K562 (cell line): ENCODE data around the gene DLX6. TPM values are rescaled to one million over a fixed set of nuclear protein-coding genes. Genes with fewer than 3 reads are reported as not detected.

Experiments used
- ATAC-seq: fragments of 200-7000 bp; cut with Tn5 transposase; 3 replicates; pipeline ENCODE4 v1.9.1; 2020; ENCODE audit warnings: moderate library complexity
- BruUV-seq: library from RNA; stranded (reverse); fragments of 400-500 nt; replicated peaks from 2 replicates; lab custom pipeline; 2021; lab: Mats Ljungman, UMichigan
- CTCF ChIA-PET: fragments of 300-600 bp; formaldehyde crosslinking; extraction: SDS; loops from one replicate; lab custom pipeline; 2021; ENCODE audit warnings: low intra/inter-chr PET ratio; lab: Yijun Ruan, JAX
- POLR2A ChIA-PET: fragments of 300-600, 350-650 bp; sonication (Branson Sonifier 250); formaldehyde crosslinking; extraction: SDS; loops from one replicate; lab custom pipeline; 2021; ENCODE audit warnings: antibody characterized with exemption, inconsistent platforms; lab: Yijun Ruan, JAX
- DNase-seq, 4 experiments: peaks; one replicate each; pipeline versions ENCODE4 v3.0.0 to v3.0.0-alpha.2; 2011 to 2018; ENCODE audit warnings: low spot score in 3 of 4, mixed read lengths in 3 of 4; ENCODE audit errors: extremely low read depth in 1 of 4
- FAIRE-seq: peaks from 2 replicates; lab custom pipeline; 2011; peaks lifted over from hg19 to GRCh38; lab: Jason Lieb, UNC
- H2AFZ ChIP-seq: 2 replicates; pipeline ENCODE4 v1.6.0; 2011; ENCODE audit warnings: low read depth, low read length, control low read depth, inconsistent platforms
- H3K27ac ChIP-seq: fragments of 200-600 bp; 3 replicates; pipeline ENCODE4 v1.8.0; 2011; ENCODE audit warnings: low read depth, mild to moderate bottlenecking, control low read depth, inconsistent platforms, low read length, moderate library complexity, mixed read lengths; ENCODE audit errors: extremely low read depth
- H3K27me3 ChIP-seq, 2 experiments: fragments of 300-600 bp in 1 of 2; 2 replicates in 1 of 2; 3 replicates in 1 of 2; pipeline versions ENCODE4 v1.6.0 to v1.8.0; 2011; ENCODE audit warnings: inconsistent platforms in 2 of 2, low read length in 2 of 2, mild to moderate bottlenecking in 1 of 2, mixed read lengths in 1 of 2, moderate library complexity in 1 of 2; ENCODE audit not compliant: control insufficient read depth in 2 of 2, insufficient read depth in 2 of 2
- H3K36me3 ChIP-seq: fragments of 300-600 bp; 3 replicates; pipeline ENCODE4 v1.8.0; 2011; ENCODE audit warnings: mild to moderate bottlenecking, low read length, inconsistent platforms; ENCODE audit not compliant: control insufficient read depth, insufficient read depth
- H3K4me1 ChIP-seq, 2 experiments: fragments of 200-600 bp in 1 of 2; replicated peaks in 1 of 2; 2 replicates in 1 of 2; 3 replicates in 1 of 2; pipeline versions ENCODE4 v1.5.1 to v1.8.0; 2011; ENCODE audit warnings: inconsistent platforms in 2 of 2, low read length in 2 of 2, mild to moderate bottlenecking in 1 of 2, mixed read lengths in 1 of 2, moderate library complexity in 1 of 2; ENCODE audit not compliant: control insufficient read depth in 2 of 2, insufficient read depth in 2 of 2
- H3K4me2 ChIP-seq: 2 replicates; pipeline ENCODE4 v1.6.1; 2011; ENCODE audit warnings: low read length, control low read depth, inconsistent platforms, mixed read lengths; ENCODE audit not compliant: insufficient read depth
- H3K4me3 ChIP-seq: fragments of 200-600 bp; sonication (generic), shearing (Covaris generic); 2 replicates; pipeline ENCODE4 v1.5.1; 2016; ENCODE audit warnings: control low read depth, inconsistent platforms
- H3K79me2 ChIP-seq: fragments of 200-600 bp; 3 replicates; pipeline ENCODE4 v1.8.0; 2011; ENCODE audit warnings: low read length, inconsistent platforms; ENCODE audit not compliant: control insufficient read depth, insufficient read depth
- H3K9ac ChIP-seq, 2 experiments: 2 replicates each; pipeline versions ENCODE4 v1.6.0 to v1.6.1; 2011; ENCODE audit warnings: low read depth in 2 of 2, low read length in 2 of 2, control low read depth in 1 of 2, inconsistent platforms in 1 of 2, mild to moderate bottlenecking in 1 of 2, mixed read lengths in 1 of 2; ENCODE audit not compliant: insufficient read depth in 1 of 2
- H3K9me1 ChIP-seq: one replicate; pipeline ENCODE4 v1.6.0; 2011; ENCODE audit warnings: inconsistent platforms, mild to moderate bottlenecking, low read length, moderate library complexity; ENCODE audit not compliant: control insufficient read depth, insufficient read depth
- H3K9me3 ChIP-seq: replicated peaks from 2 replicates; pipeline ENCODE4 v1.5.1; 2011; ENCODE audit warnings: low read depth, low read length, inconsistent platforms; ENCODE audit not compliant: control insufficient read depth, insufficient read depth
- H4K20me1 ChIP-seq: replicated peaks from 2 replicates; pipeline ENCODE4 v1.6.1; 2011; ENCODE audit warnings: low read length, inconsistent platforms, mixed read lengths; ENCODE audit not compliant: control insufficient read depth, insufficient read depth
- ARNT ChIP-seq, 2 experiments: fragments of 450-650 bp; IDR thresholded peaks; 2 replicates each; pipeline ENCODE4 v1.6.1; 2016; ENCODE audit warnings: mild to moderate bottlenecking in 1 of 2
- BRD4 ChIP-seq: fragments of 200-600 bp; sonication (generic); IDR thresholded peaks from 2 replicates; pipeline ENCODE4 v1.6.1; 2017; ENCODE audit warnings: inconsistent platforms
- CREB5 ChIP-seq: fragments of 250-450 bp; sonication (Bioruptor Pico); IDR thresholded peaks from 2 replicates; pipeline ENCODE4 v1.5.0; 2020; ENCODE audit warnings: mild to moderate bottlenecking
- CREBBP ChIP-seq: IDR thresholded peaks from one replicate; pipeline ENCODE4 v1.6.1; 2012; ENCODE audit warnings: low read depth, mild to moderate bottlenecking, control low read depth, inconsistent platforms, low read length
- GATA2 ChIP-seq: sonication (generic); formaldehyde crosslinking; IDR thresholded peaks from 2 replicates; pipeline ENCODE4 v1.4.0; 2020; ENCODE audit warnings: mild to moderate bottlenecking, missing genetic modification reagents
- HOXB6 ChIP-seq: fragments of 250-450 bp; sonication (Bioruptor Pico); IDR thresholded peaks from 2 replicates; pipeline ENCODE4 v1.5.1; 2022; ENCODE audit warnings: mild to moderate bottlenecking, borderline replicate concordance
- MAX ChIP-seq: sonication (generic); formaldehyde crosslinking; IDR thresholded peaks from 2 replicates; pipeline ENCODE4 v1.9.0; 2022; ENCODE audit warnings: mild to moderate bottlenecking, missing genetic modification reagents
- POU5F1 ChIP-seq: fragments of 150-350 bp; IDR thresholded peaks from 2 replicates; pipeline ENCODE4 v1.6.1; 2014; ENCODE audit warnings: borderline replicate concordance, low read length, low read depth, mild to moderate bottlenecking; ENCODE audit not compliant: partially characterized antibody
- PRMT5 ChIP-seq: sonication (generic); formaldehyde crosslinking; IDR thresholded peaks from 2 replicates; pipeline ENCODE4 v1.5.0; 2020; ENCODE audit warnings: missing genetic modification reagents
- SMAD2 ChIP-seq: fragments of 150-350 bp; IDR thresholded peaks from 2 replicates; pipeline ENCODE4 v1.6.1; 2014; ENCODE audit warnings: low read depth, mild to moderate bottlenecking, low read length
- SMAD4 ChIP-seq: fragments of 250-450 bp; sonication (Bioruptor Pico); conservative IDR thresholded peaks from 2 replicates; pipeline ENCODE4 v1.8.0; 2021; ENCODE audit warnings: inconsistent platforms, mild to moderate bottlenecking, moderate library complexity
- UBTF ChIP-seq, 2 experiments: IDR thresholded peaks; 2 replicates each; pipeline ENCODE4 v1.6.1; 2012; ENCODE audit warnings: improper control_type of control experiment in 2 of 2, low read depth in 2 of 2, low read length in 2 of 2, borderline replicate concordance in 1 of 2
- XRCC4 ChIP-seq: IDR thresholded peaks from one replicate; pipeline ENCODE4 v1.6.1; 2011; ENCODE audit not compliant: insufficient read depth, insufficient read length; ENCODE audit errors: extremely low read depth
- ZBTB7A ChIP-seq: IDR thresholded peaks from 2 replicates; pipeline ENCODE4 v1.6.1; 2011; ENCODE audit warnings: low read depth, mild to moderate bottlenecking, low read length, moderate library complexity, borderline replicate concordance; ENCODE audit not compliant: control insufficient read depth
- ZNF644 ChIP-seq: fragments of 200-800 bp; sonication (Bioruptor generic); IDR thresholded peaks from 2 replicates; pipeline ENCODE4 v1.6.1; 2016; ENCODE audit warnings: low read depth, missing genetic modification characterization, missing compliant biosample characterization
- WGBS: fragments of 100-300 bp; shearing (Covaris generic); methylation state at CpG from one replicate; pipeline ENCODE4 v1.1.6; 2016; ENCODE audit warnings: low coverage, mixed read lengths; ENCODE audit not compliant: insufficient coverage; ENCODE audit errors: missing lambda C conversion rate; 5-methylcytosine and 5-hydroxymethylcytosine counted together
- in situ Hi-C: fragments of 300-500 bp; cut with MboI; formaldehyde crosslinking; loops from 4 replicates; pipeline ENCODE4 v1.15.0; 2018; ENCODE audit warnings: inconsistent platforms, mixed read lengths
- intact Hi-C: fragments of 100-400 bp; cut with micrococcal nuclease; formaldehyde crosslinking; loops from 2 replicates; pipeline ENCODE4 v1.14.2; 2022
- polyA plus RNA-seq, 8 experiments: library from polyadenylated mRNA; depleted of rRNA in 4 of 8; stranded (reverse) in 5 of 8; unstranded in 3 of 8; fragments of >200 nt; fragmentation: Nextera tagmentation in 2 of 8; fragmentation: Illumina TruSeq in 1 of 8; extraction: Ambion mirVana in 2 of 8; extraction: Trizol in 1 of 8; gene quantifications; 2 replicates each; pipeline versions ENCODE4 v1.2.1 to v1.2.3, GENCODE V29; 2011 to 2014; ENCODE audit warnings: inconsistent platforms in 1 of 8, missing spikeins in 1 of 8
- total RNA-seq, 7 experiments: library from RNA; depleted of rRNA in 6 of 7; stranded (reverse); fragments of >200 nt in 6 of 7; fragmentation: Illumina TruSeq in 2 of 7; extraction: Trizol in 2 of 7; gene quantifications; 2 replicates each; pipeline versions ENCODE4 v1.2.1 to v1.2.3, GENCODE V29; 2011 to 2021; ENCODE audit warnings: low replicate concordance in 1 of 7
- TF ChIP-seq, protein P1 (sequence below): sonication (generic); formaldehyde crosslinking; IDR thresholded peaks from 2 replicates; pipeline ENCODE4 v1.8.1; 2023; ENCODE audit warnings: mild to moderate bottlenecking, missing genetic modification reagents

Gene DLX6
- total and polyA plus RNA-seq, 9 of the 15 experiments (the other 6 are each of a cell fraction or from before 2014, with no cell fraction given) = not detected

GRCh38 chr7:97025130-97025499 lies 19.8 kb downstream of the DLX6 start:
- DNase-seq (no peak), ATAC-seq (no peak), FAIRE-seq (no peak)
- no peaks in the 10 kb centered on the region for H3K36me3 ChIP-seq
- H3K27me3 ChIP-seq = peaks cover 66 to 74% of the 10 kb centered on the region in 2 experiments
- H3K79me2 ChIP-seq = no peaks in the 10 kb centered on the region
- H2AFZ ChIP-seq = no peak overlapping the region
- H3K27ac ChIP-seq = no peak overlapping the region
- no peak overlapping the region for H3K4me2 ChIP-seq
- under 1% methylated on average over 8 of the region's 8 CpGs for WGBS
- H3K9me1 ChIP-seq = no peaks in the 10 kb centered on the region
- H3K4me1 ChIP-seq = peaks cover 0 to 15% of the 10 kb centered on the region in 2 experiments; a peak in 1 of 5 replicates
- intact Hi-C loops = loop anchor here (5.0 kb wide), 1 partner anchor 1303 kb away; no protein-coding TSS in a partner anchor
- H3K9me3 ChIP-seq = no peaks in the 10 kb centered on the region
- no peak overlapping the region for H3K4me3 ChIP-seq
- ChIA-PET CTCF (no interaction called here), POLR2A (no interaction called here)
- no TSS peak for BruUV-seq
- 0 out of 2 replicates have a peak, but pooled peaks cover 5% of the 10 kb centered on the region for H4K20me1 ChIP-seq
- H3K9ac ChIP-seq = no peak overlapping the region
- in situ Hi-C loops = loop anchor here (5.0 to 10.0 kb wide), 2 partner anchors 943 to 1110 kb away; no protein-coding TSS in a partner anchor
- TF ChIP-seq MAX (CRISPR knock-in tag) = no peak
- no peak for TF ChIP-seq XRCC4
- TF ChIP-seq GATA2 (CRISPR knock-in tag) = no peak
- TF ChIP-seq UBTF (IDR thresholded peaks at IDR 0.05; ENCODE audit: borderline replicate concordance in 1 of 2, low read depth in 2 of 2, low read length in 2 of 2) = no peak
- no peak for TF ChIP-seq ARNT (IDR thresholded peaks at IDR 0.05)
- TF ChIP-seq POU5F1 = no peak
- no peak for TF ChIP-seq CREBBP
- no peak for TF ChIP-seq HOXB6 (CRISPR knock-in tag)
- TF ChIP-seq PRMT5 = no peak
- TF ChIP-seq ZBTB7A = no peak
- TF ChIP-seq ZNF644 (tag) = no peak
- TF ChIP-seq SMAD4 = no peak
- no peak for TF ChIP-seq BRD4
- no peak for TF ChIP-seq SMAD2
- TF ChIP-seq, protein P1, sequence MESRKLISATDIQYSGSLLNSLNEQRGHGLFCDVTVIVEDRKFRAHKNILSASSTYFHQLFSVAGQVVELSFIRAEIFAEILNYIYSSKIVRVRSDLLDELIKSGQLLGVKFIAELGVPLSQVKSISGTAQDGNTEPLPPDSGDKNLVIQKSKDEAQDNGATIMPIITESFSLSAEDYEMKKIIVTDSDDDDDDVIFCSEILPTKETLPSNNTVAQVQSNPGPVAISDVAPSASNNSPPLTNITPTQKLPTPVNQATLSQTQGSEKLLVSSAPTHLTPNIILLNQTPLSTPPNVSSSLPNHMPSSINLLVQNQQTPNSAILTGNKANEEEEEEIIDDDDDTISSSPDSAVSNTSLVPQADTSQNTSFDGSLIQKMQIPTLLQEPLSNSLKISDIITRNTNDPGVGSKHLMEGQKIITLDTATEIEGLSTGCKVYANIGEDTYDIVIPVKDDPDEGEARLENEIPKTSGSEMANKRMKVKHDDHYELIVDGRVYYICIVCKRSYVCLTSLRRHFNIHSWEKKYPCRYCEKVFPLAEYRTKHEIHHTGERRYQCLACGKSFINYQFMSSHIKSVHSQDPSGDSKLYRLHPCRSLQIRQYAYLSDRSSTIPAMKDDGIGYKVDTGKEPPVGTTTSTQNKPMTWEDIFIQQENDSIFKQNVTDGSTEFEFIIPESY (CRISPR knock-in tag) = no peak
- TF ChIP-seq CREB5 = no peak
